GM21737 (cell line): Measurements from ENCODE around the gene AMDHD2.
A peak's percentile ranks its signal among the peaks of the same experiment; 100 is the strongest.

Experiments used
- ATAC-seq: cut with Tn5 transposase; IDR thresholded peaks from one replicate; pipeline ENCODE4 v1.9.1; 2021; ENCODE audit warnings: mild to moderate bottlenecking, moderate library complexity; ENCODE audit not compliant: unreplicated experiment

Gene AMDHD2

DNA sequence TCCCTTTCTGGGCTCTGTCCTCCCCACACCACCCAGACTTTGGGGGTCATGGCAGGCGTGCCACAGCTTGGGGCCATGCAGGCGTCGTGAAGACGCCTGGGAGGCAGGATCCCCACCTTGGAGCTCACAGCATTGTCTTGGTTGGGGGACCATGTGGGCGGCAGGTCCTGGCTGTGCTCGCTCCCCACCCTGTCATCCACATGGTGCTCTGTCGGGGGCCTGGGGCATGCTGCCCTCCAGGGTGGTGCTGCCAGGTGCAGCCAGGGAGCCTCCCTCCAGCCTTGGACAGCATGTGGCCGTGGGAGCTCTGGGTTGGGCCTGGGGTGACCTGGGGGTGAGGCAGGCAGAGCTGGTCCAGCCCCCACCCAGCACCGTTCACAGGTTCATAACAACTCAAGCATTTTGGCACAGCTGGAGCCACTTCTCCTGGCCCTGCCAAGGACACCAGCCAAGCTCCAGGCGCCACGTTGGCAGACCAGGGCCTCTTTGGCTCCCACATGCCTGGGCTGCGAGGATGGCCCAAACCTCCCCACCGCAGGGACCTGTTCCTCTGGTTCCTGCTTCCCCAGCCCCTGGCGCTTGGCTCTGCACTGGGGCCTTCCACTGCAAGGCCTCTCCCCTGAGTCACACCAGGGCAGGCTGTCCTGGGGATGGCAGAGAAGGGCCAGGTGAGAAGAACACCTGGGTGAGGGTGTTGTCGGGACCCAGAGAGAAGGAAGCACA, 21.5 kb upstream of the AMDHD2 start:
- no peak for ATAC-seq

DNA sequence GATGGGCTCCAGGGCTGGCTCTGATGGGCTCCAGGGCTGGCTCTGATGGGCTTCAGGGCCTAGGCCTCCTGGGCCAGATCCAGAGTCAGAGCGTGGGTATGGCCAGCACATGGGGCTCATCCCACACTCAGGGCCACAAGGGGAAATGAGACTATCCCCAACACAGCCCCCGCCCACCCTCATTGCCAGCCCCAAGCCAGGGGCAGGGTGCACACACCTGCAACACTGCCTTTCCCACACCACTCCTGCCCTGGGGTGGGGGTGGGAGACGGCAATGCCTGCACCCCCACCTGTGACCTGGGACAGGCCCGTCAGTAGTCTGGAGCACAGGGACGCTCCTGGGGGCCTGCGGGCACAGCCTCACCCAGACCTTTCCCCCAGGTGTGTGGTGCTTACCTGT, 20.7 kb upstream of the AMDHD2 start:
- ATAC-seq: no peak

DNA sequence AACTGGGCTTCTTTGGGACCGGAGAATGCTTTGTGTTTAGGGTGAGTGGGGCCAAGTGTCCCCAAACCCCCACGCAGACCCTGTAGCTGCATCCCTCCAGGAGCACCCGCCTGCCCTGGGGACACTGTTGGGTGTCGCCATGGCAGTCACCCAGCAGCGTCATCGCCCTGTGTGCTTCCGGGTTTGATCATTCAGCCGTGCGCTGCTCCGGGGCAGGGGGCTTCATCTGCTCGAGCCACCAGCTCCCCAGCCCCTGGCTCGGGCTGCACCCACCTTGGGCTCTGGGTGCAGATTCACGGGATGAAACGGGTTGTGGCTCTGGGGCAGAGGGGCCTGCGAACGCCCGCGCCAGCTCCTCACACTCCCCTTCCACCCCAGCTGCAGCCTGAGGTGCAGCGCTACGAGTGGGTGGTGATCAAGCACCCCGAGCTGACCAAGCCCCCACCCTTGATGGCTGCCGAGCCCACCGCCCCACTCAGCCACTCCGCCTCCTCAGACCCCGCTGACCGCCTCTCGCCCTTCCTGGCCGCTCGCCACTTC, 20.2 kb upstream of the AMDHD2 start:
- no peak for ATAC-seq

DNA sequence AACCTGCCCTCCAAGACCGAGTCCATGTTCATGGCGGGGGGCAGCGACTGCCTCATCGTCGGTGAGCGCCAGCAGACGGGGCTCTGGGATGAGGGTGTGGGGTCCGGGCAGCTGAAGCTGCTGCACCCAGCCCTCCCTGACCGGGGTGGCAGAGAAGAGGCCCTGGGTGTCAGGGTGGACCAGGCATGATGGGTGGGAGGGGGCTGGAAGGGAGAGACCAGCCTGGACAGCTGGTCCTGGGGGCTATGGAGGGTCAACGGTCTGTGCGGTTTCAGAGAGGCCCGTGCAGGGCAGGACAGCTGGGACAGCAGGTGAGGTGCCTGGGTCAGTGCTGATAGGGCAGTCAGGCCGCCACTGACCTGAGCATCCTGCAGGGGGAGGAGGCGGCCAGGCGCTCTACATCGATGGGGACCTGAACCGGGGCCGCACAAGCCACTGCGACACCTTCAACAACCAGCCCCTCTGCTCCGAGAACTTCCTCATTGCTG, 19.7 kb upstream of the AMDHD2 start:
- no peak for ATAC-seq

DNA sequence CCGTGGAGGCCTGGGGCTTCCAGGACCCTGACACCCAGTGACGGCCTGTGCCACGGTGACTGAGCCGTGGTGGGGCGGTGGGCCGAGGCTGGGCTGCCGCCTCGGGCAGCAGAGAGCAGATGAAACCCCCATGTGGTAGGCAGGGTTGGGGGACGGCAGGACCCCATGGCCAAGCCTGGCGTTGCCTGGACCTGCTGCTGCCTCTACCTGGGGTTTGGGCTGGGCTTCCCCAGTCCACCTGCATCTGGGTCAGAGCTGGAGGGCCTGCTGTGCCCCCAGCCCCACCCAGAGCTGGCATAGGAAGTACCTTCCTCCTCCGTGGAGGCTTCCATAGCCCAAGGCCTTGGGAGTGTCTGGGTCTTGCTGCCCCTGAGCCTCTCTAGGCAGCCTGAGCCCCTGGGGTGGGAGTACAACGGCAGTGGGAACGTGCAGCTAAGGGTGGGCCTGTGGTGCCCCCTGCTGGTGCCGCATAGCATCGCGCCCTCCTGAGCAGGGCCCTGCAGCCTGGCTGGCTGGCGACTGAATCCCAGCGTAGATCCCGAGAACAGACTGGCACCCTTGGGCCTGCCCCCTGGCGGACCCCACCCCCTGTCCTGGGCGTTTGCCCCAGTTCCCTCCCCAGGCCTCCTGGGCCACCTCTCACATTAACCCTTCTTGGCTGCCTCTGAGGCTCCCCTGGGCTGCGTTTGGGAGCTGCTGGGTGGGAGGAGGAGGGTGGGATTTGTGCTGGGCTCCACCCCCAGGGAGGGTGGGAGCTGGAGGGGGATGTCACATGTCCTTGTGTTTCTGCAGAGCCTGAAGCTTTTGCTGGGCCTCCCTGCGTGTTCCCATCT, 19.0 kb upstream of the AMDHD2 start:
- peak; percentile 58 for ATAC-seq

- no peak for ATAC-seq
Measured at GRCh38 chr16:2501946-2502895, 17.9 kb upstream of the AMDHD2 start.

DNA sequence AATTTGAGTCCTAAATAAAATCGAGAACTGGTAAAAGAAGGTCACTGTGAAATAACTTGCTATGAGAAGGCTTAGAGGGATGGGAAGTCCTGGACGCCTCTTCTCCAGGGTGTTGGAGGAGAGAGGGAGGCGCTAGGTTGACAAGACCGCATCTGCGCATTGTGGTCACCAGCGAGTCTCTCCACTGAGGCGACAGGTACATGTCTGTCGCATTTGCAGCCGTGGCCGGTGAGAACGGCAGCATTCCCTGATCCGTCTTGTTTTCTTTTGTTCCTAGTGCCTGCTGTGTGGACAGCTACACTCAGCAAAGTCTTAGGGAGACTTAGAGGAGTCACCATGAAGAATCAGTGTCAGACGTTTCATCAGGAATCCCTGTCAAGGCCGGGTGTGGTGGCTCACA, 14.5 kb upstream of the AMDHD2 start:
- ATAC-seq: no peak

GRCh38 chr16:2507052-2507659, 13.0 kb upstream of the AMDHD2 start:
- ATAC-seq: peak; percentile 49

DNA sequence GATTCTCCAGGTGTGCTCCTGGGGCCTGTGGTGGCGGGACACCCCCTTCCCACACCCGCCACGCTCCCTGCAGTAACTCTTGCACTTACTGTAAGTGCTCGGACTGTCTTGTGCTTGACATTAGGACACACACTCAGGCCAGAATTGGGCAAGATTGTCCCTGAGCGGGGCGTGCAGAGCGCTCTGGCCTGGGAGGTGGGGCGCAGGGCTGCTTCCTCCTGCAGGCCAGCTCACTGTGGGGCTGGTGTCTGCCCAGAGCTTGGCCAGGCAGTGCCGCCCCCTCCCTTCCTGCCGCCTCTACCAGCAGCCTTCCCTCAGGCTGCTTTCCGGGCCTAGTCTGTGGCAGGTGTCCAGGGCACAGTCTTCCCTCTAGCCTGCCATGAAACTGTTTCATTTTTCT, 12.5 kb upstream of the AMDHD2 start:
- ATAC-seq: peak; percentile 22

GRCh38 chr16:2508722-2509400, 11.3 kb upstream of the AMDHD2 start:
- ATAC-seq: no peak

DNA sequence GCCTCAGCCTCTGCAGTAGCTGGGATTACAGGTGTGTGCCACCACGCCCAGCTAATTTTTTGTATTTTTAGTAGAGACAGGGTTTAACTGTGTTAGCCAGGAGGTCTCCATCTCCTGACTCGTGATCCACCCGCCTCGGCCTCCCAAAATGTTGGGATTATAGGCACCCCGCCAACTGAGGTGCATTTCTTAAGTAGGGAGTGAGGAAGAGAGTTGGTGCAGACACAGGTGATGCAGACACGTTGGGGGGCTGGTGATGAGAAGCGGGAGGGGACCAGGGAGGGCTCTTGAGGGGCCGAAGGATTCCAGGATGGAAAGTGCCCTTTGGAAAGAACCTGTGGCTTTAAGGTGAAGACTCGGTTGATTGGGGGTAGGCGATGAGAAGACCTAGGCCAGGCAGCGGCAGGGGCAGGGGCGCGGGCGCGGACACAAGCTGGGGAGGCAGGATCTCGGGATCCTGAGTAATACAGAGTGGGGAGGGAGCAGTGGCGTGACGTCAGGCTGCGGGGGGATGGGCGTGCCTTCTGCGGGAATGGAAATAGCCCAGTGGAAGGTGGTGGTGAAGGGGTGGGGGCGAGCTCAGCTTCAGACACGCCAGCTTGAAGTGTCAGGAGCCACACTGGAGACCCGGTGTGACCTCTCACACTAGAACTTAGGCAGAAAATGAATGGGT, 8.9 kb upstream of the AMDHD2 start:
- no peak for ATAC-seq

GRCh38 chr16:2511996-2512734, 8.0 kb upstream of the AMDHD2 start:
- ATAC-seq: no peak

- ATAC-seq: no peak
Measured at GRCh38 chr16:2512735-2513404, 7.3 kb upstream of the AMDHD2 start.

DNA sequence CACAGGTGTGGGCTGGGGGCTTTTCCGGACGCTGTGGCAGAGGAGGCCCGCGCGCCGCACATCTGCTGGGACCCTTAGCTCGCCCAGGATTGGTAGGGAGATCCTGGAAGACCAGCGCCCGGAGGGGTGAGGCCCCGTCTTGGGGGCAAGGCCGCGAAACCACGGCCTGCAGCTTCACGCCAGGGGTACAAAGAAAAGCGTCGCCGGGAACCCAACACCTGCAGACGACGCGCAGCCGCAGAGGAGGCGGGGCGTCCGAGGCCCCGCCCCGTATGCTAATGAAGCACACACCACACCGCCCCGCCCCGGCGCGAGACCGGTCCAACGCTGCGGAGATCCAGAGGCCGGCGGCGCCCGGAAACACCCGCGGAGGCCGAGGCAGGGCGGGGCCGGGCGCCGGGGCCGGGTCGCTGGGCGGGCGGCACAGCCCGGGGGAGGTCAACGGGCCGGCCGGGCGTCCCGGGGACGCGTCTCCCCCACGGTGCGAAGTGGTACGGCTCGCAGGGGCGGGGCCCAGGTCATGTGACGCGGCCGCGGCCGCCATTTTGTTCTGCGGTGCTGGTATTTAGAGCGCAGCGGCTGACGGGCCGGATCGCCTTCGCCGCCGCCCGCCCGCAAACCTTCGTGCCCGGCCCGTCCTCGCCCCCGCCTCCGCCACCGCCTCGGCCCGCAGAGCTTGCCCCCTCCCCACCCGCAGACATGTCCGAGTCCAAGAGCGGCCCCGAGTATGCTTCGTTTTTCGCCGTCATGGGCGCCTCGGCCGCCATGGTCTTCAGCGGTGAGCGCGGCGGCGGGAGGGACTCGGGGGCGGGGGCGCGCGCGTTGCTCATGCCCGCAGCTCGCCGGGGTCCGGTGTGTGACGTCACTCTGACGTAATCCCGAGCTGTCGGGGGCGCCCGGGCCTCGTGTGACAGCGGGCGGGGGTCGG, 6.5 kb upstream of the AMDHD2 start, which contains the start of gene ATP6V0C:
Gene ATP6V0C, plus strand, starts transcription at position 548 of the 928 bp plus-strand sequence. Its CDS starts 152 bp downstream, at position 700.
- peak; percentile 58 for ATAC-seq

- ATAC-seq: no peak
Measured at GRCh38 chr16:2514333-2515179, 5.6 kb upstream of the AMDHD2 start.
